GM12801 (cell line): ENCODE measurements around the gene RTN4RL1.

Experiments
- TF ChIP-seq, protein P1 (sequence below): IDR thresholded peaks from one replicate; pipeline ENCODE4 v1.5.1; 2011; ENCODE audit warnings: control low read depth; ENCODE audit not compliant: insufficient read length; ENCODE audit errors: extremely low read depth

Gene RTN4RL1

DNA sequence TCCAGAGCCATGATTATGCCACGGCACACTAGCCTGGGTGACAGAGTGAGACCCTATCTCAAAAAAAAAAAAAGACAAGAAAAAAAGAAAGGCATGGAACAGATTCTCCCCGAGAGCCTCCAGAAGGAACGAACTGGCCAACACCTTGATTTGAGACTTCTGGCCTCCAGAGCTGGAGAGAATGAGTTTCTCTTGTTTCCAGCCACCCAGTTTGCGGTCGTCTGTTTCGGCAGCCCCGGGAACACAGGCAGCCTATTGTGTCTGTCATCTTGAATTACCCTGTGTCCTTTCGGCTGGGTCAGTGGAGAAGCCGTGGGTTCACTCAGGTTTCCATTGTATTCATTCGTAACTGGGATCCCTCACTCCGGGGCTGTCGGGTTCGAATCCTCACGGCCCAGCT is 111.4 kb downstream of the RTN4RL1 start:
- TF ChIP-seq, protein P1, sequence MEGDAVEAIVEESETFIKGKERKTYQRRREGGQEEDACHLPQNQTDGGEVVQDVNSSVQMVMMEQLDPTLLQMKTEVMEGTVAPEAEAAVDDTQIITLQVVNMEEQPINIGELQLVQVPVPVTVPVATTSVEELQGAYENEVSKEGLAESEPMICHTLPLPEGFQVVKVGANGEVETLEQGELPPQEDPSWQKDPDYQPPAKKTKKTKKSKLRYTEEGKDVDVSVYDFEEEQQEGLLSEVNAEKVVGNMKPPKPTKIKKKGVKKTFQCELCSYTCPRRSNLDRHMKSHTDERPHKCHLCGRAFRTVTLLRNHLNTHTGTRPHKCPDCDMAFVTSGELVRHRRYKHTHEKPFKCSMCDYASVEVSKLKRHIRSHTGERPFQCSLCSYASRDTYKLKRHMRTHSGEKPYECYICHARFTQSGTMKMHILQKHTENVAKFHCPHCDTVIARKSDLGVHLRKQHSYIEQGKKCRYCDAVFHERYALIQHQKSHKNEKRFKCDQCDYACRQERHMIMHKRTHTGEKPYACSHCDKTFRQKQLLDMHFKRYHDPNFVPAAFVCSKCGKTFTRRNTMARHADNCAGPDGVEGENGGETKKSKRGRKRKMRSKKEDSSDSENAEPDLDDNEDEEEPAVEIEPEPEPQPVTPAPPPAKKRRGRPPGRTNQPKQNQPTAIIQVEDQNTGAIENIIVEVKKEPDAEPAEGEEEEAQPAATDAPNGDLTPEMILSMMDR, result no peak

DNA sequence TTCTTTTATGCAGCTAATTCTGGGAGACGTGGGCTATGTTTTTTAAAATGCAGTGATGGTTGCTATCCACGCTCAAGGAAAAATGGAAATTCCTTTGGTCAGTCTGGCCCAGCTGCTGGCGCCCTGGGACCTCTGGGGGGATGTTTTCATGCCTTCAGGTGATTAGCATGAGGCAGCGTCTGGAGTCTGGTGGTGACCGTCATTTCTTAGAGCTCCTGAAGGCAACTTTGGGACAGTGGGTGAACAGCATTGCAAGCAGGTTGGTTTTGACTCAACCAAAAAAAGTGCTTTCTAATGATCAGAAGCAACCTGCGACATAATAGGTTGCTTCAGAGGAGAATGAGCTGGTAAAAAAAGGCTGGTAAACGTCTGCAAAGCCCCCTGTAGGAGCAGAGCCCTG is 113.0 kb downstream of the RTN4RL1 start:
- TF ChIP-seq, protein P1, result no peak

GRCh38 chr17:1909985-1910384 is 115.1 kb downstream of the RTN4RL1 start:
- TF ChIP-seq, protein P1, result no peak

GRCh38 chr17:1908699-1909309 is 116.3 kb downstream of the RTN4RL1 start:
- TF ChIP-seq, protein P1, result no peak

- TF ChIP-seq, protein P1, result no peak
Measured at GRCh38 chr17:1907909-1908698, 117.0 kb downstream of the RTN4RL1 start.

DNA sequence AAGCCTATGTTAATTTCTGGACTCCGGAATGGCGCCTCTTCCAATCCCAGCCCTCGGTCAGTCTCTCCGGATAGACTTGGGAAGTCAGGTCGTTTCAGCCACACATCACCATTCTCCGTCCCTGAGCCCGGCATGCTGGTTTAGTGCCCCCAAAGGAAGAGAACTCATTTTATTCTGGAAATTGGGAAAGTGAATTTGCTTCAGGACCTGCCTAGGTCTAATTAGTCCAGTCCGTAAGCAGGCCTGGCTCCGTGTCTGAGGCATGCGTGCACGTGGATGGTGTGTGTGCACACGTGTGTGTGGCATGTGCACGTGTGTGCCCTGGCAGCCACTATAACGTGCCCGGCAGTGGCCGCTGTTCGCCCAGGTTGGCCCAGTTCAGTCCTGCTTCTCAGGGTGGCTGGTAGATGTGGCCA is 117.9 kb downstream of the RTN4RL1 start:
- TF ChIP-seq, protein P1, result no peak

DNA sequence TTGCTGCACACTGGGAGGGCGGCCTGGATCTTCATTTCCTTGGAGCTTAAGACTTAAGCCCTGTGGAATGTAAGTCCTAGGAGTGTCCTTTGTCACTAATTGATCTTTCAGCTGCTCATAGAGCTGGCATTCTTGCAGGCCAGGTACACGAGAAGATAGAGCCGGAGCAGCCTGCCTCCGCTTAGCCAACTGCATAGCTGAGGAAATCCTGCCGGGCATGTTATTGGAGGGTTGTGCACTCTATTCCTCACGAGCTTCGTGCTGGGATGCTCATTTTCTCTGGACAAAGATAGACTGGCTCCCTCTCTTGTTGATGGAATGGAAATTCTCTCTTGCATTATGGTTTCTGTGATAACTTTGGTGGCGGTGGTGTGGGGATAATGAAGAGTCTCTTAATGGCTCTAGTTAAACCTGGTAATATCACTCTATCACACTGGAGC is 118.5 kb downstream of the RTN4RL1 start:
- TF ChIP-seq, protein P1, result no peak
